ENCODE data around the gene SOBP.
"Not testable (repeated sequence)": the region's sequence is repeated elsewhere in the genome, so short reads cannot be mapped to it uniquely, and the experiment has no call there.

Gene SOBP

DNA sequence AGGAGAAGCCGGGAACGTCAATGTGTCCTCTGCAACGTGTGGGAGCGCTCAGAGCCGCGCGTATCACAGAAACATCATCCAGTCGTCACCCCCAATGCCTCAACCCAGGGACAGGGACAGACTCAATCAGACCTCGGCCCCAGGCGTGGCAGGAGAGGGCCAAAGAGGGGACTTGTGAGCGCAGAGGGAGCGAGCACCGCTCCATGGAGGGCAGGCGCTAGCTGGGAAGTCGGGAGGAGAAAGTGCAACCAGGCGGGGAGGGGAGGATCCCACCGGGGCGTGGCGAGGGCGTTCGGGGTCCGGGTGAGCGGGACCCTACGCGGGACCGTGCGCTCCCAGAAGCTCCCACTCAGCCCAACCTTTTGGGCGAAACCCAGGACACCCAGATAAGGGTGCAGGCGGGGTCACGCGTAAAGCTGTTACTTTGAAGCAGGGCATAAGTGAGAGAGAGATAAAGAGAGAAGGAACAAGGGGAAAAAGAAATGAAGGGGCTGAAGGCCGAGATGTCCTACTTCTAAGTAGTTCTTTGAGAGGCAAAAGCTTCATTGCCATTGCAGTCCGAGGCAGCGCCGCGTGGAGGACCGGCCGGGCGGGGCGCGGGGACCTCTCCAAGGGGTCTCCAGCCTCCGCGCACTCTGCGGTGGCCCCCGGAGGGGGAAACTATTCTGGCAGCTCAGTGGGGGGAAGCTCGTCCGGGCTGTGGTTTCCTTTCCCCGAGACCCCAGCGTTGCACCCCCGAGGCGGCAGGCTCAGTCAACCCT, 862 bp upstream of the SOBP start:
- DNase-seq: no peak

DNA sequence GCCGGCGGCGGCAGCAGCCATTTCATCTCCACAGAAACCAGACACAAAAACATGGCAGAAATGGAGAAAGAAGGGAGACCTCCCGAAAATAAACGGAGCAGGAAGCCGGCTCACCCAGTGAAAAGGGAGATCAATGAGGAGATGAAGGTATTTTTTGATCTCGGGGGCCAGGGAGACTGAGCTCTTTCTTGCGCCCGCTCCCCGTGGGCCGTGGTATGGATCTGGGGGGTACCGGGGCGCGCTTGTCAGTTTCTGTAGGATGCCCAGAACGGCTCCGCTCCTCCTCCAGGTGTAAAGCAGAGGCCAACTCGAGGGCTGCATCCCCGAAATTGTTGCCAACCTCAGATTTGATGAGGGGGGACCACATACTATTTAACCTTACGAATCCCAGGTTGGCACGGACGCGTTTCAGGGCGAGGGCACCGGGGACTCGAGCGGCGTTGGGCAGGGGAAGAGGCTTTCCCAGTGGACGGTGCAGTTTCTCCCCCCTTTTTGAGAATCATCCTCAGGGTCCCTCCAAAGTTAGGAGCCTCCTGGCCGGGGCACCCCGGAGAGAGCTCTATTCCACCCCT, 735 bp downstream of the SOBP start:
- DNase-seq: no peak

DNA sequence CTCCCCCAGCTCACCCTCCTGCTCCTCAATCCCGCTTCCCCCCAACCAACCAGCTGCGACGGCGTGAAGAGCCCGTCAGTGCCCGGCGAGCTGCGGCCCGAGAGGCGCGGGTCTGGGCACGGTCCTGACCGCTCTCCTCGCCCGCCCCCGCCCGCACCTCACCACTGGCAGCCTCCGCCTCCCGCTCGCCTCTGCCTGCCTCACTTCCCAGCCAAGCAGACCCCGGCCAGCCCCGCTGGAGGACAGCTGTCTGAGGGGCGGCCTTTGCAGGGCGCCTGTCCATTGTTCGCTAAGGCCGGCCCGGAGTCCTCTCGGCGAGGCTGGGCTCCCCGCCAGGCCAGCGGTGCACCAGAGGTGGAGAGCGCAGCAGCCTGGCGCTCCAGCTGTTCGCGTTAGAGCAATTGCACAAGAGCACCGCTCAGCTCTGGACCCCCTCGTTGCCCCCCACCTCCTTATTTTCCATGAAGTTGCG, 1.3 kb downstream of the SOBP start:
- DNase-seq: no peak

DNA sequence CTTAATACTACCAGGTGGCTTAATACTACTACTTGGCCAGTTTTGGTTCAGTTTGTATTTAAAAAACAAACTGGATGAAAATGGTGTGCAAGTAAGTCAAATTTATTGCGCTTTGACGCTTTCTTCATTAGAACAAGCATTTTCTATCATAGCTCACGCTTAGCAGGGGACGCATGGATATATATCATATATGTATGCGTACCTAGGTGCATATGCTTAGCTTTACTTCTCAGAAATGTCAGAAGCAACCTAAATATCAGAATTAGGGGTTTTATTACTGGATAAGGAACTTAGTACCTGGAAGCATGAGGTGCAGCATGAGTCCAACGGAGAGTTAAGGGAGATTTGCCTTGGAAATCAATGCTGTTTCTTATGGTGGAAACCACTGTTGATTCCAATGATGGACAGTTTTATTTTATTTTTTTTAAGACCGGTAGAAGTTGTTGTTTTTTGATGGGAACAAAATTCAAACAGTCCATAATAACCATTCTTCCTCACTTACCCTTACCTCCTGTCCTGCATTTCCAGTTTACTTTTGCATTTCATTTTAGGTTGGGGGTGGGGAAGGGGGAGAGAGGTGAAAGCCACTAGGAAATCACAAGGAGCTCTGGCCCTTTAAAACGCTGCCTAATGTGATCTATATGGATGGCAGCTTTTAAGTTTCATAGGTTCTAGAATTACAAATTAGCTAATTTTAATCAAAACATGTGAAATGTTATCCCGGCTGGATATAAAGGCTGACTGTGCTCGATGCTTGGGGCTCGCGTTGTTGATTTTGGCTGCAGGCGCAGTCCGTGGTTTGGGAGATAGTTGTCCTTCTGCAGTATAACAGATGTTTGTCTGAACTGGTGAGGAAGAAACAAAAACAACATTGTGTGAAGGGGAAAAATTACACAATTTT, 2.1 kb downstream of the SOBP start:
- no peak for DNase-seq

DNA sequence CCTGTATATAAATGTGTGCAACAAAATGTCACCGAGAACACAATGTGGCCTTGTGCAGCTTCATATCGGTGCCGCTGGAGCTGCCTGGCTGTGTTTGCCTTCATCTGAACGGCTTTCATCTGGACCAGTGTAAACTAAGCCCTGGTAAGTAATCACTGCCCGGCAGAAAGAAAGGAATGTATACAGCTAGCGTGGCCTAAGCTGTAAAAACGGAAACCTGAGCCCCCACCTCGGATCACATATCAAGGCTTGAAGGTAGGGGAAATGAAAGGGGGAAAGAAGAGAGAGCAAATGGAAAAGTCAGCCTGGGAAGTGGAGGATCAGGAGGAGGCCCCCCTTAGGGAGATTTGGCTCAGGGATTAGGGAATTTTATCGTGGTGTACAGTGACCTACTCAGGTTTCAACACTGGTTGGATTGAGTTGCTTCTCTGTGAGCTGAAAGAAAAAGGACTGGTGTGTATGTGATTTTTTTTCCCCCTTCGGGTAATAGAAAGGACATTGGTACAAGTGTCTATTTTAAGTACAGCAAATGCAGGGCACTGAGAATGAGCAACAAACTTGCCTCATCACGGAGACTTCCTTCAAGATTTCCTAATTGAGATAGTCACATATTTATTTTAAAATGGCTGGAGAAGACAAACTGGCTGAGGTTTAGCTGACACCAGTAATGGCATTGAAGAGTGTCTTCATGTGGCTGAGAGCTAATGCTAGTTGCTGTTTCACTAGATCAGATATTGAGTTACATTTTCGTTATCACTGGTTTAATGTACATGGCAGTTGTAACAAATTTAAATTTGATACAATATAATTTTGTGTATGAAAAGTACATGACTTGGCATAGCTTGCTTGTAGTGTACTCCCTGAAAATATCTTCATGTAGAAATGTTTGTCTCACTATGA, 3.5 kb downstream of the SOBP start:
- no peak for DNase-seq

DNA sequence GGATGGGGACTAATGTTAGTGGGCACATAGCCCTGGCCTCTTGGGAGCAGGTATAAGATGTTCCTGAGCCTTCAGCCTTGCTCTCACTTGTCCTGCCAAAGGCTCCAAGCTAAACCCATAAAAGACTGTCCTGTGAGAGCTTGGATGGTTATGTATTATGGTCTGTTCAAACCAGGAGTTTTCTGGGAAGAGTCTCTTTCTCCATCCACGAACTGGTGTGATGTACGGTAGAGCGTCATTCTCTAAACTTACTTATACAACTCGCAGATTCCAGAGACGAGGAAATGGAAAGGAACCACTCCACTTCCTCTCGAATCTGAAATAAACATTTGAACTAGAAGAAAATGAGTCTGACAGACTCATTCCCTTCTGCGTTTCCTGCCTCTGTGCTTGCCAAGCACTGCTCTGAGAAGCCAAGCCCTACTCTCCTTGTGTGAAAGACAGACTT, 5.3 kb downstream of the SOBP start:
- DNase-seq: no peak

DNA sequence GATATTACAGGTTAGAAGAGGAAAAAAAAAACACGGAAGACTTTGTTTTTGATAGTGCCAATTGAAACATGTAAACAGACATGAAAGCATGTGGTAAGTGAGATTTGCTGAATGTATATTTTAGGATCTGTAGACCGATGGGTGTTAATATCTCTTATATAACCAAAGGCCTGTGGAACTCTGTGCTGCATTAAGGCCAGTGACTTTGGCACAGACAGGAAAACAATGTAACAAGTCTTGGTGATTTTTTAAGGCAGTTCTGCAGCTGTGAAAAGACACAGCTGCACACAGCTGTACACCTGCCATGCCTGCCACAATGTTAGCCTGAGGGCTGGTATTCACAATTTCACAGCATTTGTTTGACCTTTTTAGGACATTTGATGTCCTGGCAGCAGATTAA, 6.1 kb downstream of the SOBP start:
- DNase-seq: no peak

DNA sequence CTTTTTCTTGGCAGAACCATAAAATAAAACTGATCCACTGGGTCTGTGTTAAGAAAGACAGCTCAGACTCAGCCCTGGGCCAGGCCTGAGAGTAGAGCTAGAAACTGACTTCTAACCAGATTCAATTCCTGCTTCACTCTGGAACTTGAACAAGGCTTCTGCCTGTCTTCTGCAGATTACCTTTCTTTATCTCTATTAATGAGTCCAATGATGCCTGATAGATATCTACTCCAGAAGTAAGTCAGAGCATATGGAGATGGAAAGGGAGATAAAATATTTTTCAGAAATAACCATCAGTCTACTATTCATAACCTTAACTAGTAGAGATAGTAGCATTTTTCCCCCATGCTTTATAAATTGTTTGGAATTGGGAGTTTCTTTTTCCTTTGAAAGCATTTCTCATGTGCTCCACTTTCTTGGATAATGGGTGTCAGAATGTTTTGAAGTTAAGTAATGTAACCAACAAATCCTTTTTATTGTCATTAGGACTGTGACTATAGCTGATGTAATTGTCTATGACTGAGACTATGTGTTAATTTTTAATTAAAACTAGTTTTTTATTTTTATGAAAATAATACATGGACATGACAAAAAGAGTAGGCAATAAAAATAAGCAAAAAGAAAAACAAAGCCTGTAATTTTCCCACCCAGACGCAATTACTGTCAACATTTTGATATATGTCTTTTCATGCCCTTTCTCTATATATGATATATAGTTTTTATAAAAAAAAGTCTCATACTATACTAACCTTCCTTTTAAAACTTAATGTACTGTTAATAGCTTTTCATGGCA, 7.2 kb downstream of the SOBP start:
- DNase-seq: no peak

DNA sequence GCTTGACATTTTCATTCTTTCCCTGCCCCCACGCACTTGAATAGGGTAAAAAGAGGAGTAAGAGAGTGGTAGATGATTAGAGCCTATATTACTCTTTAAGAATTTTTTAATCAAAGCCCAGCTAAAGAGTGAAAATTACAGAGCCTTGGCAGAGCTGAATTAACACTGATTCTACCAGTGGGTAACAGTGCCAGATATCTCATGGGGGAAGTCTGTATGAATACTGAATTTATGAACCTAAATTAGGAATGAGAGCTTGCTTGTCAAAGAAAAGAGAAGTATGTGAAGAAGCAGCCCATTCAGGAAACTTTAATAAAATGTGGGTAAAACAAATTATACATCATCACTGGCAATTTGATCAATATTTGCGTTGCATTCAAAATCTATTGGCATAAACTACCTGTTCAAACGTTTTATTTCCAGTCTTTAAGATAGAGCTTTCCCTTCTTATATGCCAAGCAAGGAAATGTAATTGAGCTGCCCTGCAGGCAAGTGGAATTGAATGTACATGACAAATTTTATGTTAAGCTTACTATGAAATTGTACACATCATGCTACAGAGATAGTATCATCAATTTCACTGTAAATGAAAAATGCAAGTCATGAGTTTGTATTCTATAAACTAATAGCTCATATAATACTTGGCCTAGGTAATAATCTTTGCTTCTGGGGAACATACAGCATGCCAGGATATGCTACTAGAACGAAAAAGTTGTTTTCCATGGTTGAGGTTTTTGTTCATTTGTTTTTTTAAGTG, 14.5 kb downstream of the SOBP start:
- DNase-seq: no peak

DNA sequence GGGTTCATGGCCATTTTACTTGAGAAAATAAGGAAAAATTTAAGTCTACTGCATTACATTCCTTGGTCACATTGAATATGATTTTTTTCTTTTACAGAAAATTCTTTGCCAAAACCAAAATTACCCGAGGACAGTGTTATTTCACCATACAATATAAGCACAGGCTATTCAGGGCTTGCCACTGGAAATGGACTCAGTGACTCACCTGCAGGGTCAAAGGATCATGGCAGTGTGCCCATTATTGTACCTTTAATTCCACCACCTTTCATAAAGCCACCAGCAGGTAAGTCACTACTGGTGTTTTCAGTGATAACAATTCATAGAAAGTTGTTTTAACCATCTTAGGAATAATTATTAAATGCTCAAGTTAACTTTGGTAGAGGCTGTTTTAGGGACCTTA, 16.2 kb downstream of the SOBP start:
- DNase-seq: no peak

DNA sequence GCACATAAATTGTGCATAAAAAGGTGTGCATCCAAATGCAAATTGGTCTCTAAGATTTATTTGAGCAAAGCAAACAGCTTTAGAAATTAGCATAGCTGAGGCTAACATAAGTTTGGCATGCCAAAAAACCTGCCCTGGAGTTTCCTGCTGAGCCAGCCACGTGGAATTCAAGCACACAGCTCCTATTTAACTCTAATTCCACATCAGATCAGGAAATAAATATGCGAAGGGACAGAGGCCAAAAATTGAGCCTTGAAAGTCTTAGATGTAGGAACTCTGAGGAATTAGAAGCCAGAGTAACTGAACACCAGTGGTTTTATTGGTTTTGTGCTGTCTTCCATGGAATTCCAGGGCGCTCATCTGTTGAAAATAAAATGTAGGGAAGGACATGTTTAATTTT, 19.6 kb downstream of the SOBP start:
- DNase-seq: no peak

DNA sequence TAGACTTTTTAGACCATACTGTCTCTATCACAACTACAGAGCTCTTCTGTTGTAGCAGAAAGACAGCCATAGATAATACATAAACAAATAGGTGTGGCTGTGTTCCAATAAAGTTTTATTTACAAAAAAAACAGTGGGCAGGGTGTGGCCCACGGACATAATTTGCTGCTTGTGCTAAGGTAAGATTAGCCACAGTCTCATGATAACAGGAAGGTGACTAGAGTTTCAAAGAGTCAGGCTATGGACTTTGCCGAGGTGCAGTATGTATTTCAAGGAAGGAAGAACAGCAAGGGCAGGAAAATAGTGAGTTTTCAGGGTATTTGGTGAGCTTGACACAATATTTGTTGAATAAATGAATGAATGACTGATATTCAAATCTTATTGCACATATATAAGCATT, 20.2 kb downstream of the SOBP start:
- DNase-seq: no peak

DNA sequence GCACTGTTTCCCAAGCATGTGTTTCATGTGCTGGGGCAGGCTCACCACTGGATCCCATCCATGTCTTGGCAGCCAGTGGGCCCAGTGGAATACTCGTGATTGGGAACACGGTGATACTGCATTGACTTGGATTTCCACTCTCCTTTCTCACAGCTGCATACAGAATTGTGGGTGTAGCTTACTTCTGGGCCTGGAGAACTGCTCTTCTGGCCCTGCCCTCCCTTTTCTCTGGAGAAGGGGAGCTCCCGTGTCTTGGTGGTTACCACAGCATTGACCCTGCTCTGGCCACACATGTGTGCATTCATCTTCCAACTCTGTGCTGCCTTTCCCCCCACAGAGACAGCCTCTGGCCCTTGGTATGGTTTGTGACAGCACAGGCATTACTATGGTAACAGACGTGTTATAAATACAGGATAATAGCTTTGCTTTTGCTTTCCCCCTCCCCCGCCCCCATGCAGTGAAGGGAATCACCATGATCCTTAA, 21.6 kb downstream of the SOBP start:
- DNase-seq: no peak

DNA sequence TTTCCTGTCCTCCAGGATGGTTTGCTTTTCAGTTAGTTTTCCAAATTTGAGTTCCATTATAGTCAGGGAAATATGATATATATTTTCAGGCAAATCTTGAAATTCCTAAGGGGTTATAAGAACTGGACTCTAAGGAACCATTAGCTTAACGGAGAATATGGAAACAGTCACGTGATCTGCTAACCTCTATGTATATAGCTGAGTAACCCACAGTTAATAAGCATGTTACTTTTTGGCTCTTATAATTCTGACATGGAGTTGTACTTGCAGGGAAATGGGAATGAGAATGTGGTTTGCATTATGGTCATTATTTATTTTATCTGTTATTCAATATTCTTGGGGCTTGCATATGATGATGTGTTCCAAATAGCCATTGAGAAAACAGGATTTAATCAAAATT, 23.3 kb downstream of the SOBP start:
- DNase-seq: no peak

DNA sequence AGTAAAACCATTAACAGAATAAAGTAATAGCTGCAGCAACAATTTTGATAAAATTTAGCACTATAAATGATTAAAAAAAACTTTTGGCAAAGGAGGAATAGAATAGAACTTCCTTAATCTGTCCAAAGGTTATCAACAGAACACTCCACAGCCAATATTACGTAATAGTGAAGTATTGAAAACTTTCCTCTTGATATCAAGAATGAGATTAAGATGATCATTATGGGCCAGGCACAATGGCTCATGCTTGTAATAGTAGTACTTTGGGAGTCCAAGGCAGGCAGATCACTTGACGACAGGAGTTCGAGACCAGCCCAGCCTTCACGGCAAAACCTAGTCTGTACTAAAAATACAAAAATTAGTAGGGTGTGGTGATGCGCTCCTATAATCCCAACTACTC, 26.0 kb downstream of the SOBP start:
- DNase-seq: no peak

DNA sequence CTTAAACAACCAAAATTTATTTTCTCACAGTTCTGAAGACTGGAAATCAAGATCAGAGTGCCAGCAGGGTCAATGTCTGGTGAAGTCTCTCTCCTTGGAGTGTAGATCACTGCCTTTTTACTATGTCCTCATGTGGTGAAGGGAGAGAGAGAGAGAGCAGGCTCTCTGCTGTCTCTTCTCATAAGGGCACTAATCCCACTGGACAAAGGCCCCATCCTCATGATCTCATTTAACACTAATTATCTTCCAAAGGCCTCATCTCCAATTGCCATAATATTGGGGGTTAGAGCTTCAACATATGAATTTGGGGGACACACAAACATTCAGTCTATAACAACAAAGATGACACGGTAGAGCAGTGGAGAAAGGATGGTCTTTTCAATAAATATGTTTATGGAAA, 27.4 kb downstream of the SOBP start:
- no peak for DNase-seq

DNA sequence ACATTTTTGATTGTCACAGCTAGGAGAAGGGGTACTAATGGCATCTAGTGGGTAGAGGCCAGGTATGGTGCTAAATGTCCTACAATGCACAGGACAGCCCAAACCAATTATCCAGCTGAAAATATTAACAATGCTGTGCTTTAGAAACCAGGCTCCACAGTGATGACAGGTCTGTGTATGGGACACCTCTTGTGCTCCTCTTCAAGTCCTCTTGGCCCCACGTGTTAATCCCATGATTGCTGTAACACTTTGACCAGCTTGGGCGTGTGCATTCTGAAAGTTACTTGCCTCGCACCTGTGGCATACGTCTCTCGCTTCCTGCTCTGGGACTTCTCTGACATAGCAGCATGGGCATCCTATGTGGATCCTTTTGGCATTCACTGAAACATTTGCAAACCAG, 29.3 kb downstream of the SOBP start:
- DNase-seq: not testable (repeated sequence)

DNA sequence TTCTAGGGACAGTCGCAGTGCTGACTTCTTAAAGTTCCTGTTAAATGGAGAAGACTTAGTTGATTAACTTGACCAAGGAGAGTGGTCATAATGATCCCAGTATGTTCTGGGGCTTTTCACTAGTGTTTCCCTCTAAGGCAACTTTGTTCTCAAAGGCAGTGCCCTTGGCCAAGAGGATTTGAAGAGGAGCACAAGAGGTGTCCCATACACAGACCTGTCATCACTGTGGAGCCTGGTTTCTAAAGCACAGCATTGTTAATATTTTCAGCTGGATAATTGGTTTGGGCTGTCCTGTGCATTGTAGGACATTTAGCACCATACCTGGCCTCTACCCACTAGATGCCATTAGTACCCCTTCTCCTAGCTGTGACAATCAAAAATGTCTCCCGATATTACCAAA, 30.8 kb downstream of the SOBP start:
- not testable (repeated sequence) for DNase-seq

DNA sequence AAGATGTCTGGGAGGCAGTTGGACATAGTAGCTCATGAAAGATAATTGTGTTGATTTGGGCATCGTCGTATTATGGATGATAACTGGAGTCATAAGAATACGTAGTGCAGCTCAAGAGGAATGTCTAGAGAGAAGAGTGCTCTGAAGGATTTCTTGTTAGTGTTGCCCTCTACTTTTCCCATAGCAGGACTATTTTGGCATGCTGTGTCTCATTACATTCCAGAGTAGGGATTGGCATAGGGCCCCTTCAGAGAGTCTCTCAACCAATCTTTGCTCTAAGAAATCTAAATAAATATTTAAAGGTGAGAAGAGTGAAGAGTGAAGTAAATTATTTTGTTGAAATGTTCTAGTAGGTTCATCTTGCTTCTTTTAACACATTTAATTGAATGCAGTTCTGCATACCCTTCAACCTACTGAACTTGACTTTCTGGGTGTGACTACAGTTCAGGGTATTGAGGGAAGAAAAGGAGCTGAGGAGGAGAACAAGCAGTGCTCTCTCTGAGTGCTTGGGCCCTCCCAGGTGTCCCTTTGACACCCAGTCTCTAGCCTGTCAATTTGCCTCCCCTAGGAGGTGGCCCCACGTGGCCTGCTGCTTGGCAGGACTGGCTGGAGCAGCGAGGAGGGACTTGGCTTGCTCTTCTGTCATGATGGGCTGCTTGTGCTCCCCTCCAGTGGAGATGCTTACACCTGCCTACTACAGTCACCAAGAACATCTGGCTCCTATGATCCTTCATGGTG, 33.3 kb downstream of the SOBP start:
- no peak for DNase-seq

DNA sequence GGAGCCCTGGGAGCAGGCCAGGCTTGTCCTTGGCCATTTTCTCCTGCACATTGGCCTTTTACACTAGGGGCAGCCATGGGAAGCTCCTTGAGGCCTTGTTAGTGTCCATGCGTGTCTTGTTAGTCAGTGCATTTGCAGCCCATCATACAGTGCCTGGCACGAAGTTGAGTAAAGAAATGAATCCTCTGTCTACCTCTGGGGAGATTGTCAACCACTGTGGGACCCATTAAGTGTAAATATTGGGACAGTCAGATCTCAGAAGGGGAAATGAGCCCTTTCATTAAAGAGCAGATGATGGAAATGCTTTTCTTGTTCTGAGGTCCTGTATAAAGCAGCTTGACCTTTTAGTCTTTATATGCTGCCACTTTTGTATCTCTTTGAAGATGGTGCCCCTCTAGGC, 33.9 kb downstream of the SOBP start:
- DNase-seq: no peak

Data from Kasumi-1 (cell line).